NCI-H748 (cell line): ENCODE results near the gene RABEP1.
"Not testable (repeated sequence)": the region's sequence is repeated elsewhere in the genome, so short reads cannot be mapped to it uniquely, and the experiment has no call there.

Experiments used
- DNase-seq: peaks from one replicate; lab custom pipeline; 2025; ENCODE audit not compliant: unreplicated experiment; lab: John Stamatoyannopoulos, UW

Gene RABEP1, protein sequence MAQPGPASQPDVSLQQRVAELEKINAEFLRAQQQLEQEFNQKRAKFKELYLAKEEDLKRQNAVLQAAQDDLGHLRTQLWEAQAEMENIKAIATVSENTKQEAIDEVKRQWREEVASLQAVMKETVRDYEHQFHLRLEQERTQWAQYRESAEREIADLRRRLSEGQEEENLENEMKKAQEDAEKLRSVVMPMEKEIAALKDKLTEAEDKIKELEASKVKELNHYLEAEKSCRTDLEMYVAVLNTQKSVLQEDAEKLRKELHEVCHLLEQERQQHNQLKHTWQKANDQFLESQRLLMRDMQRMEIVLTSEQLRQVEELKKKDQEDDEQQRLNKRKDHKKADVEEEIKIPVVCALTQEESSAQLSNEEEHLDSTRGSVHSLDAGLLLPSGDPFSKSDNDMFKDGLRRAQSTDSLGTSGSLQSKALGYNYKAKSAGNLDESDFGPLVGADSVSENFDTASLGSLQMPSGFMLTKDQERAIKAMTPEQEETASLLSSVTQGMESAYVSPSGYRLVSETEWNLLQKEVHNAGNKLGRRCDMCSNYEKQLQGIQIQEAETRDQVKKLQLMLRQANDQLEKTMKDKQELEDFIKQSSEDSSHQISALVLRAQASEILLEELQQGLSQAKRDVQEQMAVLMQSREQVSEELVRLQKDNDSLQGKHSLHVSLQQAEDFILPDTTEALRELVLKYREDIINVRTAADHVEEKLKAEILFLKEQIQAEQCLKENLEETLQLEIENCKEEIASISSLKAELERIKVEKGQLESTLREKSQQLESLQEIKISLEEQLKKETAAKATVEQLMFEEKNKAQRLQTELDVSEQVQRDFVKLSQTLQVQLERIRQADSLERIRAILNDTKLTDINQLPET

GRCh38 chr17:5281814-5282641, at the start of gene RABEP1:
RABEP1 (plus strand) TSS chr17:5282284; CDS start chr17:5282487, 203 bp downstream.
- DNase-seq: peak; percentile 93

DNA sequence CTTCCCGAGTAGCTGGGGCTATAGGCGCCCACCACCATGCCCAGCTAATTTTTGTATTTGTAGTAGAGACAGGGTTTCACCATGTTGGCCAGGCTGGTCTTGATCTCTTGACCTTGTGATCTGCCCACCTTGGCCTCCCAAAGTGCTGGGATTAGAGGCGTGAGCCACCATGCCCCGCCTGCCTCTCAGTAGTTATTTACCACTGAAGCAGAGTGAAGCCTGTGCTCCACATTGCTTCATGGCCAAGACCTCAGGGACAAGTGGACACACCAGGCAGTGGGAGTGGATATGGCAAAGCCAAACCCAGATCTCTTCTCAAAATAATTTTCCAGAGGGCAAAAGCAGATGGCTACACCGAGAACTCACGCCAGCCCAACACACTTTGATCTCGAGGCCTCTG, 48.6 kb upstream of the RABEP1 start:
- DNase-seq: not testable (repeated sequence)

- DNase-seq: no peak
Observed at GRCh38 chr17:5234645-5235576, 47.2 kb upstream of the RABEP1 start, which contains the start of gene SCIMP. SCIMP (minus strand) TSS chr17:5234860; CDS start chr17:5234755, 105 bp downstream.

GRCh38 chr17:5236938-5237540, 45.0 kb upstream of the RABEP1 start:
- DNase-seq: no peak

GRCh38 chr17:5237541-5238016, 44.5 kb upstream of the RABEP1 start:
- DNase-seq: peak; percentile 89

GRCh38 chr17:5238333-5238732, 43.8 kb upstream of the RABEP1 start:
- peak; percentile 58 for DNase-seq

DNA sequence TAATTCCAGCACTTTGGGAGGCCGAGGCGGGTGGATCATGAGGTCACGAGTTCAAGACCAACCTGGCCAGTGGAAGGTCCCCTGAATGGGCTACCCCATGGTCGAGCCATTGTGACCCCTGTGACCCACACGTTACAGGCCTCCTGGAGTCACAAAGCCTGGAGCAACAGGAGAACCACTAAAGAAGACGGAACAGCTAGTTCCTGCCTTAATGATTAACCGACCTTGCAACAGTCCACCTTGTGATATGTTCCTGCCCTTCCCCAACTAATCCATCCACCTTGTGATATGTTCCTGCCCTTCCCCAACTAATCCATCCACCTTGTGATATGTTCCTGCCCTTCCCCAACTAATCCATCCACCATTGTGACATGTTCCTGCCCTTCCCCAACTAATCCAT, 42.3 kb upstream of the RABEP1 start:
- not testable (repeated sequence) for DNase-seq

- no peak for DNase-seq
Observed at GRCh38 chr17:5241861-5242671, 40.0 kb upstream of the RABEP1 start.

DNA sequence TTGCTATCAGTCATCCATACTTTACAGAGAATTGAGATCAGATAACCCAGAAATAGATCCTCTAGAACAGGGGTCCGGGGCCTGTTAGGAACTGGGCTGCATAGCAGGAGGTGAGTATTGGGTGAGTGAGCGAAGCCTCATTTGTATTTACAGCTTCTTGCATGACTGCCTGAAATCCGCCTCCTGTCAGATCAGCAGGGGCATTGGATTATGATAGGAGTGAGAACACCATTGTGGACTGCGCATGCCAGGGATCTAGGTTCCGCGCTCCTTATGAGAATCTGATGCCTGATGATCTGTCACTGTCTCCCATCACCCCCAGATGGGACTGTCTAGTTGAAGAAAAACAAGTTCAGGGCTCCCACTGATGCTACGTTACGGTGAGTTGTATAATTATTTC, 34.5 kb upstream of the RABEP1 start:
- DNase-seq: no peak

DNA sequence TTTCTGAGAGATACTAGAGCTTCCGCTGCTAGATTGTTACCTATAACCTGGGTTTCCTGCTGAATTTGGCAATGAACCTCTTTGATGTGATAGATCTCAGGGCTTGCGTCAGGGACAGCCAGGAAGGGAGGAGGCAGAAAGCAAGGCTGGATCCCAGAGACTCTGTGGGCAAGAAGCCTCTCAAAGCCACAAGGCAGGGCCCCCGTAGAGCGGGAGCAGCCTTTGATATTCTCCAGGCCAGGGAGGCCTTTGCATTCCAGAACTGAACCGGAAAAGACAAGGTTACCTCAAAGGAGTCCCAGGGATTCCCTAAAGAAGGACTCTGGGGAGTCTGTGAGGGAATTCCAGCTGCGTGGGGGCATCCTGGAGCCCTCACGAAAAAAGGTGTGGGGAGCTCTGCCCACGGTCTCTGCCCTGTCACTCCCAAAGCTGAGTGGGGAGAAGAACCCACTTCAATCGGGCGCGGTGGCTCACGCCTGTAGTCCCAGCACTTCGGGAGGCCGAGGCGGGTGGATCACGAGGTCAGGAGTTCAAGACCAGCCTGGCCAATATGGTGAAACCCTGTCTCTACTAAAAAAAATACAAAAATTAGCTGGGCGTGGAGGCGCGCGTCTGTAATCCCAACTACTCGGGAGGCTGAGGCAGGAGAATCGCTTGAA, 33.1 kb upstream of the RABEP1 start:
- DNase-seq: no peak

GRCh38 chr17:5249615-5250014, 32.5 kb upstream of the RABEP1 start:
- peak; percentile 84 for DNase-seq

- DNase-seq: no peak
Observed at GRCh38 chr17:5254414-5254813, 27.7 kb upstream of the RABEP1 start.

DNA sequence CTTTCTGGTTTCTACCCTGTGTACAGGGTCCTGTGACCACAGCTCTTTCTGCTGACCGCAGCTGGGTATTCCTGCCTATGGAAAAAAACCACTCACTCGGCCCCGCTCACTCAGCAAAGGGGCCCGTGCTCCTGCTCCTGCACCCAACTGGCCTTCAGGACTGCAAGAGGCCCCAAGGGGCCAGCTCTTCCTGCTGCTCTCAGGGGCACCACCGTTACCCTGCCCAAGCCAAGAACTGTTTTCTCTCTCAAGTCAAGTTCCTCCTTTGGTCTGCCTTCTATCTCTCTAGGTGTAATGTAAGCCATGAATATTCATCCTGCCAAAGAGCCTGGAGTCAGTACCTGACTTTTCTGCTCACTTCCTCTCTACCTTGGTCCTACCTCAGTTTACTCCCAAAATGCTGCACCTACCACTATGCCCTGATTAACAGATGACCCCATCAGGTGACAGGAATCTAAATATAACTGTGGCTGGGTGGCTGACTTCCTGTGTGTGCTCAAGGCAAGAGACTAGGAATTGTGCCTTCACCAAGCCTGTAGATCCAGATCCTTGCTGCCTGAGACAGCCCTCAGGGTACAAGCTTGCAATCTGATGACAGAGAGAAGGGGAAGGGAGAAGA, 27.1 kb upstream of the RABEP1 start:
- no peak for DNase-seq

DNA sequence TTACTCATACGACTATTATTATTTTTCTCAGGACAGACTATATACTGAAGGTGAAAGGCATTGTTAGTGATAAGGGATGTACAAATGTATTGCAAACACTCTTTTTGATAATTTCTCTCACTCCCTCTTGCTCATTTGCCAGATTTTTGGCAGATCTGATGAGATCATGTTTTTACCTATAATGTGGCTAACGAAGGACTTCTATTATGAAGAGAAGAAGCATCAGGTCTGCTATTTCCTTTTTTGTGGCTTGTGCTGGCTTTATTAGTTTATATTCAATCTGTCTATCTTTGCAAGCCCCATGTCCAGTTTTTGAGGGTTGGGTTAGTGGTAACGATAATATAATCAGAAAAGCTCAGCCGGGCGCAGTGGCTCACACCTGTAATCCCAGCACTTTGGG, 25.0 kb upstream of the RABEP1 start:
- DNase-seq: no peak

- DNase-seq: no peak
Observed at GRCh38 chr17:5260542-5260941, 21.5 kb upstream of the RABEP1 start.

DNA sequence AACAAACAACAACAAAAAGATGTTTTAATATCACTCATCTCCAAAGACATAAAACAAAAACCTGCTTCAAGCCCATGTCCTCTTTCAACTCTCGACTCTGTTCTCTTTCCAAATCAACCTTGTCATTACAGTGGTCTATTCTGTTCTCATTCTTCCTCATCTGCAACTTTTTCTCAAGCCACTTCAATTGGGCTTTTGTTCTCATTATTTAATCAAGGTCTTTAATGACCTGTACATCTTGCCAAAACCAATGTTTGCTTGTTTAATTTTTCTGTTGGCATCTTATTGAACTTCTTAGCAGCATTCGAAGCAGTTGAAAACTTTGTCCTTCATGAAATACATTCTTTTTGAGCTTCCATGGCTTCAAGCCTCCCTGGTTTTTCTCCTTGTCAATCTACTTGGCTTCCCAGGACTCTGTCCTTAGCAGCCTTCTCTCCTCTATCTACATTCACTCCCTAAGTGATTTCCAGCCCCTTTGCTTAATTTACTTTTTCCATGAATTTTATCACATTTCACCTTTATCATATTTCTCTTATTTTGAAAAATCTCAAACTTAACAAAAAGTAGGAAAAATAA, 19.6 kb upstream of the RABEP1 start:
- no peak for DNase-seq

GRCh38 chr17:5263441-5263840, 18.6 kb upstream of the RABEP1 start:
- no peak for DNase-seq
